PC-9 (cell line): ENCODE measurements around the gene DGKD. TPM values are rescaled to one million over a fixed set of nuclear protein-coding genes. Genes with fewer than 3 reads are reported as not detected.

Source experiments
- BruUV-seq: library from RNA; stranded (reverse); fragments of 400-500 nt; replicated peaks from 2 replicates; lab custom pipeline; 2021; lab: Mats Ljungman, UMichigan
- CTCF ChIA-PET: fragments of 300-600 bp; sonication (Branson Sonifier 250); formaldehyde crosslinking; loops from one replicate; lab custom pipeline; 2022; ENCODE audit warnings: antibody characterized with exemption; lab: Charles Lee
- POLR2A ChIA-PET: fragments of 300-600 bp; sonication (Branson Sonifier 250); formaldehyde crosslinking; loops from one replicate; lab custom pipeline; 2022; ENCODE audit warnings: antibody characterized with exemption; ENCODE audit not compliant: unreplicated experiment; lab: Charles Lee
- DNase-seq, 2 experiments: peaks; one replicate each; pipeline versions ENCODE4 v3.0.0 to v3.0.0-alpha.2; 2015 to 2022; ENCODE audit warnings: mixed read lengths in 1 of 2
- H2AFZ ChIP-seq: fragments of 200-600 bp; sonication (generic); 2 replicates; pipeline ENCODE4 v1.8.1; 2017; ENCODE audit warnings: antibody characterized with exemption
- H3F3A ChIP-seq: fragments of 200-600 bp; sonication (generic); 2 replicates; pipeline ENCODE4 v1.8.1; 2017; ENCODE audit warnings: antibody characterized with exemption, mild to moderate bottlenecking, low read depth; ENCODE audit not compliant: insufficient read depth
- H3K27ac ChIP-seq: fragments of 200-600 bp; sonication (generic); 2 replicates; pipeline ENCODE4 v1.6.1; 2016; ENCODE audit warnings: mixed run types
- H3K27me3 ChIP-seq: fragments of 200-600 bp; sonication (generic); 2 replicates; pipeline ENCODE4 v1.6.1; 2016; ENCODE audit warnings: low read depth, mixed run types; ENCODE audit not compliant: insufficient read depth
- H3K36me3 ChIP-seq: fragments of 200-600 bp; sonication (generic); 2 replicates; pipeline ENCODE4 v1.6.1; 2016; ENCODE audit warnings: low read depth, mixed run types
- H3K4me1 ChIP-seq: fragments of 200-600 bp; sonication (generic); replicated peaks from 2 replicates; pipeline ENCODE4 v1.6.1; 2016; ENCODE audit warnings: mixed run types; ENCODE audit not compliant: insufficient read depth
- H3K4me2 ChIP-seq: fragments of 200-600 bp; sonication (generic); 2 replicates; pipeline ENCODE4 v1.6.1; 2017; ENCODE audit warnings: mixed run types
- H3K4me3 ChIP-seq: fragments of 200-600 bp; sonication (generic); 2 replicates; pipeline ENCODE4 v1.6.1; 2016; ENCODE audit warnings: mixed run types
- H3K79me2 ChIP-seq: fragments of 200-600 bp; sonication (generic); 2 replicates; pipeline ENCODE4 v1.6.1; 2017; ENCODE audit warnings: low read depth, mixed run types
- H3K9me2 ChIP-seq: fragments of 200-600 bp; sonication (generic); 2 replicates; pipeline ENCODE4 v1.8.1; 2017; ENCODE audit warnings: mild to moderate bottlenecking; ENCODE audit not compliant: insufficient read depth
- H3K9me3 ChIP-seq: fragments of 200-600 bp; sonication (generic); 2 replicates; pipeline ENCODE4 v1.8.1; 2016; ENCODE audit warnings: low read depth; ENCODE audit not compliant: insufficient read depth
- H4K20me1 ChIP-seq: fragments of 200-600 bp; sonication (generic); 2 replicates; pipeline ENCODE4 v1.8.1; 2017; ENCODE audit not compliant: insufficient read depth
- EZH2 ChIP-seq: fragments of 200-600 bp; sonication (generic); IDR thresholded peaks from 2 replicates; pipeline ENCODE4 v1.8.0; 2017; ENCODE audit warnings: antibody characterized with exemption, low read depth
- intact Hi-C: fragments of 100-400 bp; cut with micrococcal nuclease; formaldehyde crosslinking; loops from one replicate; pipeline ENCODE4 v1.10.0; 2022; ENCODE audit not compliant: unreplicated experiment
- total RNA-seq: library from RNA; stranded (reverse); gene quantifications from 2 replicates; pipeline ENCODE4 v1.2.3, GENCODE V29; 2021
- TF ChIP-seq, protein P1 (sequence below): fragments of 200-600 bp; sonication (generic); conservative IDR thresholded peaks from 2 replicates; pipeline ENCODE4 v1.6.1; 2017; ENCODE audit warnings: mixed run types, antibody characterized with exemption, mild to moderate bottlenecking, moderate library complexity

DGKD gene
- total RNA-seq, 1 experiment from 2014 or later: 59.5 TPM

DNA sequence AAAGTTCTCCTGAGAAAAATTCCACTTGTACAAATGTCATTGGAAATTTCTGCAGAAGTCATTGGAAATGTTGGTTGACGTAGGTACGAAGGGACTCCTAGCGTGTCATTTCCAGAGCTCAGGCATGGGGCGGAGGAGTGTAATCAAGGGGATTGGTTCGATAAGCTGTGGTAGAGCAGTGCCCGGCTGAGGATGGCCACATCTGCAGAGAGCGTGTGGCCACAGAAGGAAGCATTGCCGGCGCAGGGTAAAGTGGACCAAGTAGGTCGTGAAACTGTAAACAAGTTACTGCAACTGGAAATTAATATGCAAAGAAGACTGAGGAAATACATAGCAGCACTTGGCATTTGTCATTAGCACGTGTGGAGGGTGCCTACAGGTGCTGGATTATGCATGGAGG, 101.8 kb downstream of the DGKD start:
- ChIA-PET CTCF (no interaction called here), POLR2A (no interaction called here)
- Histone ChIP-seq H2AFZ (no peak overlapping the region), H3F3A (no peaks in the 10 kb centered on the region), H3K4me3 (no peak overlapping the region), H3K4me2 (no peak overlapping the region), H3K27ac (no peak overlapping the region), H3K27me3 (no peaks in the 10 kb centered on the region), H3K79me2 (no peaks in the 10 kb centered on the region), H4K20me1 (no peaks in the 10 kb centered on the region), H3K9me2 (no peaks in the 10 kb centered on the region), H3K36me3 (peaks cover 41% of the 10 kb centered on the region; the same call in 1 of the 2 replicates), H3K9me3 (no peaks in the 10 kb centered on the region), H3K4me1 (no peaks in the 10 kb centered on the region)
- no TSS peak for BruUV-seq
- intact Hi-C loops: no loop called here
- TF ChIP-seq EZH2: no peak
- TF ChIP-seq, protein P1, sequence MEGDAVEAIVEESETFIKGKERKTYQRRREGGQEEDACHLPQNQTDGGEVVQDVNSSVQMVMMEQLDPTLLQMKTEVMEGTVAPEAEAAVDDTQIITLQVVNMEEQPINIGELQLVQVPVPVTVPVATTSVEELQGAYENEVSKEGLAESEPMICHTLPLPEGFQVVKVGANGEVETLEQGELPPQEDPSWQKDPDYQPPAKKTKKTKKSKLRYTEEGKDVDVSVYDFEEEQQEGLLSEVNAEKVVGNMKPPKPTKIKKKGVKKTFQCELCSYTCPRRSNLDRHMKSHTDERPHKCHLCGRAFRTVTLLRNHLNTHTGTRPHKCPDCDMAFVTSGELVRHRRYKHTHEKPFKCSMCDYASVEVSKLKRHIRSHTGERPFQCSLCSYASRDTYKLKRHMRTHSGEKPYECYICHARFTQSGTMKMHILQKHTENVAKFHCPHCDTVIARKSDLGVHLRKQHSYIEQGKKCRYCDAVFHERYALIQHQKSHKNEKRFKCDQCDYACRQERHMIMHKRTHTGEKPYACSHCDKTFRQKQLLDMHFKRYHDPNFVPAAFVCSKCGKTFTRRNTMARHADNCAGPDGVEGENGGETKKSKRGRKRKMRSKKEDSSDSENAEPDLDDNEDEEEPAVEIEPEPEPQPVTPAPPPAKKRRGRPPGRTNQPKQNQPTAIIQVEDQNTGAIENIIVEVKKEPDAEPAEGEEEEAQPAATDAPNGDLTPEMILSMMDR: no peak
- DNase-seq: no peak

DNA sequence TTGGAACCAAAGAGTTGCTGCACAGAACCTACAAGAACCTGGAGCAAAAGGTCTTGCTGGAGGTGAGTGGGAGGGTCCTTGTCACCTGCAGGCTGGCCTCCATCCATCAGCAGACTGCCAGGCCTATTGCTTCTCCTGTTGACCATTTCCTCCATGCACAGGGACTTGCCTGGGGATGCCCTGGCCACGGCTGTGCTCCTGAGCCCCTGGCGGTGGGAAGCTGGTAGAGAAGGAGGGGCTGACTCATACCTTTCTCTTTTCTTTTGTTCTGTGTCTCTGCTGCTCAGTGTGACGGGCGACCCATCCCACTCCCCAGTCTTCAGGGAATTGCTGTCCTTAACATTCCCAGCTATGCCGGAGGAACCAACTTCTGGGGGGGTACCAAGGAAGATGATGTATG, 102.6 kb downstream of the DGKD start:
- Histone ChIP-seq H3K79me2 (no peaks in the 10 kb centered on the region), H3K4me3 (no peak overlapping the region), H3K4me1 (no peaks in the 10 kb centered on the region), H2AFZ (no peak overlapping the region), H4K20me1 (no peaks in the 10 kb centered on the region), H3K9me3 (no peaks in the 10 kb centered on the region), H3K9me2 (no peaks in the 10 kb centered on the region), H3K4me2 (no peak overlapping the region), H3F3A (no peaks in the 10 kb centered on the region), H3K36me3 (peaks cover 44% of the 10 kb centered on the region; the same call in 1 of the 2 replicates), H3K27me3 (no peaks in the 10 kb centered on the region), H3K27ac (no peak overlapping the region)
- no TSS peak for BruUV-seq
- ChIA-PET CTCF (no interaction called here), POLR2A (no interaction called here)
- no peak for TF ChIP-seq EZH2
- TF ChIP-seq, protein P1: no peak
- DNase-seq: no peak
- intact Hi-C loops: no loop called here

DNA sequence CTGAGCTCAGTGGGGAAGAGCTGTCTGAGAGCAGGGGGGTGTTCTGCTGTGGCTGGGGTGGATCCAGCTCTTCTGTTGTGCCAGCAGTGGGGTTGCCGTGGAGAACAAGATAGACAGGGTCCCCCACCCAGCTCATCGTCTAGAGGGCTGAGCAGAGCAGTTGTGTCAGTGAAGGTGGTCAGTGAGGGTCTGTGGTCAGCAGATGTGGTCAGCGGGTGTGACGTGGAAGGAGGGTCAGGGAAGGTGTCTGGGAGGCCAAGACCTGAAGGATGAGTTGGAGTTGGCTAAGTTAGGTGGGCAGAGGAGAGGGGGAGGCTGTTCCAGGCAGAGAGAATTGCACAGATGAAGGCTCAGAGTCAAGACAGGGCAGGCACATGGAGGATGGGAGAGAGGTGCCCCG, 103.1 kb downstream of the DGKD start:
- POLR2A ChIA-PET: no interaction called here
- Histone ChIP-seq H3K27ac (no peak overlapping the region), H3K4me1 (no peaks in the 10 kb centered on the region), H3K36me3 (peaks cover 45% of the 10 kb centered on the region; the same call in 1 of the 2 replicates), H2AFZ (no peak overlapping the region), H3K27me3 (no peaks in the 10 kb centered on the region), H3K9me2 (no peaks in the 10 kb centered on the region), H3K4me3 (no peak overlapping the region), H3K79me2 (no peaks in the 10 kb centered on the region), H4K20me1 (no peaks in the 10 kb centered on the region), H3F3A (no peaks in the 10 kb centered on the region), H3K9me3 (no peaks in the 10 kb centered on the region), H3K4me2 (no peak overlapping the region)
- no peak for DNase-seq
- BruUV-seq: no TSS peak
- CTCF ChIA-PET: no interaction called here
- TF ChIP-seq EZH2: no peak
- TF ChIP-seq, protein P1: no peak
- intact Hi-C loops: no loop called here
